Measurements from ENCODE around the gene TCF4.

DNA sequence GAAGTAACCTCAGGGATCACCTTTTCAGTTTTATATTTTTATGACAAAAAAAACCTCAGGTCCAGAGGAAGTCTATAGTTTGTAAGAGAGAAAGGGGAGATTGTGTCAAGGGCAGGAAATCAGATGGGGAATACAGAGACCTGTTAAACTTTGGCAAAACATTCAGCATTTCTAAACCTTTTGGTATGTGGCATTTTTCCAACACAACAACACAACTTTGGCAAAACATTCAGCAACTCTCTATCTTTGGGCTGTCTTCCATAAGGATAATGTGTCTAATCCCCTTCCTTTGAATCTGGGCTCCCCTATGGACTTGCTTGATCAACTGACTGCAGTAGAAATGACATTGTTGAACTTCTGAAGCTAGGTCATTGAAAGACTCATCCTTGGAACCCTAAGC is 408.2 kb downstream of the TCF4 start:
- TF ChIP-seq POLR2A (IDR thresholded peaks at IDR 0.05; ENCODE audit: low read depth), result no peak
- TF ChIP-seq, protein P1, sequence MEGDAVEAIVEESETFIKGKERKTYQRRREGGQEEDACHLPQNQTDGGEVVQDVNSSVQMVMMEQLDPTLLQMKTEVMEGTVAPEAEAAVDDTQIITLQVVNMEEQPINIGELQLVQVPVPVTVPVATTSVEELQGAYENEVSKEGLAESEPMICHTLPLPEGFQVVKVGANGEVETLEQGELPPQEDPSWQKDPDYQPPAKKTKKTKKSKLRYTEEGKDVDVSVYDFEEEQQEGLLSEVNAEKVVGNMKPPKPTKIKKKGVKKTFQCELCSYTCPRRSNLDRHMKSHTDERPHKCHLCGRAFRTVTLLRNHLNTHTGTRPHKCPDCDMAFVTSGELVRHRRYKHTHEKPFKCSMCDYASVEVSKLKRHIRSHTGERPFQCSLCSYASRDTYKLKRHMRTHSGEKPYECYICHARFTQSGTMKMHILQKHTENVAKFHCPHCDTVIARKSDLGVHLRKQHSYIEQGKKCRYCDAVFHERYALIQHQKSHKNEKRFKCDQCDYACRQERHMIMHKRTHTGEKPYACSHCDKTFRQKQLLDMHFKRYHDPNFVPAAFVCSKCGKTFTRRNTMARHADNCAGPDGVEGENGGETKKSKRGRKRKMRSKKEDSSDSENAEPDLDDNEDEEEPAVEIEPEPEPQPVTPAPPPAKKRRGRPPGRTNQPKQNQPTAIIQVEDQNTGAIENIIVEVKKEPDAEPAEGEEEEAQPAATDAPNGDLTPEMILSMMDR (IDR thresholded peaks at IDR 0.05), result no peak
- no peak for TF ChIP-seq POLR2AphosphoS5 (IDR thresholded peaks at IDR 0.05)
- no peak for TF ChIP-seq EP300 (IDR thresholded peaks at IDR 0.05)
